IMR-90 (cell line): Measurements from ENCODE around the gene RNF225. TPM values are rescaled to one million over a fixed set of nuclear protein-coding genes. Genes with fewer than 3 reads are reported as not detected.
"Not testable (repeated sequence)": the region's sequence is repeated elsewhere in the genome, so short reads cannot be mapped to it uniquely, and the experiment has no call there.

ENCODE experiments used
- ATAC-seq: fragments of 200-7000 bp; cut with Tn5 transposase; 2 replicates; pipeline ENCODE4 v1.9.1; 2020; ENCODE audit warnings: low read depth, mild to moderate bottlenecking, moderate library complexity
- BruUV-seq: library from RNA; stranded (reverse); fragments of 400-500 nt; replicated peaks from 2 replicates; lab custom pipeline; 2021; lab: Mats Ljungman, UMichigan
- CTCF ChIA-PET: fragments of 300-600 bp; formaldehyde crosslinking; extraction: SDS; loops from one replicate; lab custom pipeline; 2021; ENCODE audit warnings: antibody characterized with exemption; lab: Yijun Ruan, JAX
- POLR2A ChIA-PET: fragments of 300-600 bp; sonication (Branson Sonifier 250); formaldehyde crosslinking; loops from one replicate; lab custom pipeline; 2022; ENCODE audit warnings: antibody characterized with exemption; ENCODE audit not compliant: unreplicated experiment; lab: Charles Lee
- DNase-seq: peaks from one replicate; pipeline ENCODE4 v3.0.0; 2013
- H2AFZ ChIP-seq: replicated peaks from 2 replicates; pipeline ENCODE3; 2013; ENCODE audit warnings: low read length, mild to moderate bottlenecking; ENCODE audit not compliant: poor library complexity
- H2AK5ac ChIP-seq: 2 replicates; pipeline ENCODE4 v1.6.1; 2013; ENCODE audit warnings: low read depth, low read length, inconsistent platforms
- H2AK9ac ChIP-seq: replicated peaks from 2 replicates; pipeline ENCODE3; 2013; ENCODE audit warnings: mild to moderate bottlenecking, low read depth, low read length, moderate library complexity; ENCODE audit not compliant: poor library complexity
- H2BK120ac ChIP-seq: 2 replicates; pipeline ENCODE4 v1.6.1; 2013; ENCODE audit warnings: low read depth, low read length, inconsistent platforms
- H2BK15ac ChIP-seq: 3 replicates; pipeline ENCODE4 v1.6.1; 2013; ENCODE audit warnings: low read depth, low read length, inconsistent platforms
- H2BK20ac ChIP-seq: 2 replicates; pipeline ENCODE4 v1.6.1; 2013; ENCODE audit warnings: low read depth, mild to moderate bottlenecking, inconsistent platforms, low read length, moderate library complexity
- H2BK5ac ChIP-seq: 2 replicates; pipeline ENCODE4 v1.6.1; 2013; ENCODE audit warnings: mild to moderate bottlenecking, low read depth, low read length, inconsistent platforms; ENCODE audit not compliant: poor library complexity, severe bottlenecking
- H3K14ac ChIP-seq: replicated peaks from 2 replicates; pipeline ENCODE4 v1.6.1; 2013; ENCODE audit warnings: low read depth, low read length, inconsistent platforms
- H3K18ac ChIP-seq: 2 replicates; pipeline ENCODE4 v1.6.1; 2013; ENCODE audit warnings: low read depth, low read length, control low read depth
- H3K23ac ChIP-seq: 2 replicates; pipeline ENCODE4 v1.6.1; 2013; ENCODE audit warnings: low read depth, low read length, inconsistent platforms
- H3K27ac ChIP-seq: 2 replicates; pipeline ENCODE4 v1.5.1; 2013; ENCODE audit warnings: mild to moderate bottlenecking, control low read depth, low read length; ENCODE audit not compliant: insufficient read depth
- H3K27me3 ChIP-seq: 2 replicates; pipeline ENCODE4 v1.6.1; 2013; ENCODE audit warnings: low read length; ENCODE audit not compliant: control insufficient read depth, insufficient read depth
- H3K36me3 ChIP-seq: 2 replicates; pipeline ENCODE4 v1.6.1; 2013; ENCODE audit warnings: low read length, mixed read lengths; ENCODE audit not compliant: control insufficient read depth, insufficient read depth
- H3K4ac ChIP-seq: 2 replicates; pipeline ENCODE4 v1.6.1; 2013; ENCODE audit warnings: low read depth, low read length, inconsistent platforms
- H3K4me1 ChIP-seq: 2 replicates; pipeline ENCODE4 v1.6.1; 2013; ENCODE audit warnings: low read length, mixed read lengths; ENCODE audit not compliant: control insufficient read depth, insufficient read depth
- H3K4me2 ChIP-seq: 2 replicates; pipeline ENCODE4 v1.6.1; 2013; ENCODE audit warnings: low read depth, mild to moderate bottlenecking, control low read depth, low read length, moderate library complexity
- H3K4me3 ChIP-seq: 2 replicates; pipeline ENCODE4 v1.5.1; 2013; ENCODE audit warnings: low read depth, mild to moderate bottlenecking, control low read depth, low read length, moderate library complexity; ENCODE audit not compliant: insufficient read depth
- H3K56ac ChIP-seq: 2 replicates; pipeline ENCODE4 v1.6.1; 2013; ENCODE audit warnings: low read length, inconsistent platforms; ENCODE audit not compliant: insufficient read depth; ENCODE audit errors: extremely low read depth
- H3K79me1 ChIP-seq, 2 experiments: 2 replicates each; pipeline ENCODE4 v1.6.1; 2013; ENCODE audit warnings: low read length in 2 of 2, inconsistent platforms in 1 of 2, low read depth in 1 of 2
- H3K9ac ChIP-seq: 2 replicates; pipeline ENCODE4 v1.6.1; 2013; ENCODE audit warnings: low read depth, low read length, control low read depth
- H3K9me1 ChIP-seq: 2 replicates; pipeline ENCODE4 v1.6.1; 2013; ENCODE audit warnings: low read length, inconsistent platforms; ENCODE audit not compliant: insufficient read depth
- H3K9me3 ChIP-seq: 2 replicates; pipeline ENCODE4 v1.6.1; 2013; ENCODE audit warnings: low read length; ENCODE audit not compliant: control insufficient read depth, insufficient read depth
- H4K20me1 ChIP-seq: 2 replicates; pipeline ENCODE4 v1.6.1; 2013; ENCODE audit warnings: low read length, inconsistent platforms; ENCODE audit not compliant: insufficient read depth
- H4K5ac ChIP-seq: 2 replicates; pipeline ENCODE4 v1.6.1; 2013; ENCODE audit warnings: mild to moderate bottlenecking, low read depth, low read length, control low read depth
- H4K8ac ChIP-seq, 2 experiments: 2 replicates each; pipeline ENCODE4 v1.6.1; 2013; ENCODE audit warnings: low read depth in 2 of 2, low read length in 2 of 2, control low read depth in 1 of 2, inconsistent platforms in 1 of 2
- H4K91ac ChIP-seq: 2 replicates; pipeline ENCODE4 v1.6.1; 2013; ENCODE audit warnings: low read depth, low read length, inconsistent platforms; ENCODE audit not compliant: insufficient read depth
- ELK1 ChIP-seq: fragments of 150-350 bp; IDR thresholded peaks from 2 replicates; pipeline ENCODE4 v1.6.1; 2016; ENCODE audit warnings: low read depth, mild to moderate bottlenecking, low read length, moderate library complexity, borderline replicate concordance
- MAZ ChIP-seq: IDR thresholded peaks from 2 replicates; pipeline ENCODE4 v1.6.1; 2012; ENCODE audit warnings: low read depth, mild to moderate bottlenecking, low read length, improper control_type of control experiment, moderate library complexity, borderline replicate concordance
- NFE2L2 ChIP-seq: fragments of 150-350 bp; IDR thresholded peaks from 2 replicates; pipeline ENCODE4 v1.6.1; 2016; ENCODE audit warnings: low read depth, mild to moderate bottlenecking, low read length
- SMC3 ChIP-seq: fragments of 150-350 bp; IDR thresholded peaks from 2 replicates; pipeline ENCODE4 v1.6.1; 2016; ENCODE audit warnings: low read depth, mild to moderate bottlenecking, antibody characterized with exemption, low read length, moderate library complexity
- WGBS, 2 experiments: methylation state at CpG; one replicate each; pipeline versions ENCODE4 v1.1.5 to v1.1.7; 2013; ENCODE audit warnings: missing lambda C conversion rate in 2 of 2; ENCODE audit not compliant: insufficient read length in 1 of 2; ENCODE audit errors: extremely low coverage in 2 of 2; 5-methylcytosine and 5-hydroxymethylcytosine counted together
- dilution Hi-C: fragments of 300-500 bp; cut with HindIII; formaldehyde crosslinking; loops from one replicate; pipeline ENCODE4 v1.14.3; 2018; ENCODE audit warnings: low sequenced_read_pairs; ENCODE audit not compliant: unreplicated experiment
- in situ Hi-C: fragments of 300-500 bp; cut with MboI; formaldehyde crosslinking; loops from 3 replicates; pipeline ENCODE4 v1.14.3; 2019; ENCODE audit warnings: low sequenced_read_pairs, inconsistent platforms, mixed read lengths
- intact Hi-C: fragments of 100-400 bp; cut with micrococcal nuclease; formaldehyde crosslinking; loops from 2 replicates; pipeline ENCODE4 v1.10.0; 2022
- polyA plus RNA-seq, 3 experiments: library from polyadenylated mRNA; depleted of rRNA; stranded (reverse); fragments of >200 nt; gene quantifications; 2 replicates each; pipeline ENCODE4 v1.2.3, GENCODE V29; 2012; ENCODE audit warnings: low replicate concordance in 1 of 3
- total RNA-seq: library from RNA; depleted of rRNA; stranded (reverse); fragments of >200 nt; gene quantifications from 2 replicates; pipeline ENCODE4 v1.2.3, GENCODE V29; 2012

The RNF225 gene
- total and polyA plus RNA-seq, 2 of the 4 experiments (the other 2 are of a cell fraction): 0.10 TPM; not detected in 1

- Histone ChIP-seq H3K23ac (no peak overlapping the region), H3K79me1 (peaks cover 17 to 36% of the 10 kb centered on the region in 2 experiments), H3K4me3 (peak overlapping the region; percentile 59), H3K14ac (peak overlapping the region; percentile 77; the same call in 1 of the 2 replicates), H3K36me3 (peaks cover 13% of the 10 kb centered on the region), H2BK5ac (peak overlapping the region; percentile 45), H2BK15ac (no peak overlapping the region), H3K9me3 (peaks cover 26% of the 10 kb centered on the region), H3K9ac (peak overlapping the region; percentile 46), H3K27ac (peak overlapping the region; percentile 53), H2AK5ac (peak overlapping the region; percentile 74), H2AFZ (peak overlapping the region; percentile 95), H3K4me2 (peak overlapping the region; percentile 70), H3K18ac (no peak overlapping the region), H3K4me1 (peaks cover 3% of the 10 kb centered on the region; the same call in 1 of the 2 replicates), H2AK9ac (peak overlapping the region; percentile 85), H4K20me1 (no peaks in the 10 kb centered on the region), H2BK120ac (no peak overlapping the region), H4K8ac (peak overlapping the region; percentile 36 to 95; a peak in 3 of 4 replicates), H3K56ac (no peak overlapping the region), H4K5ac (peak overlapping the region; percentile 83), H3K4ac (peak overlapping the region; percentile 77), H3K9me1 (no peaks in the 10 kb centered on the region), H2BK20ac (no peak overlapping the region), H4K91ac (peak overlapping the region; percentile 53; the same call in 1 of the 2 replicates), H3K27me3 (no peaks in the 10 kb centered on the region)
- CTCF ChIA-PET: no interaction called here
- POLR2A ChIA-PET: no interaction called here
- WGBS, 2 experiments: 14% methylated on average over 21 of the region's 31 CpGs; no CpG with 5 or more reads in 1 of the 2 experiments
- no TSS peak for BruUV-seq
- DNase-seq: no peak
- no peak for ATAC-seq
- TF ChIP-seq ELK1 (no peak), SMC3 (no peak), NFE2L2 (no peak), MAZ (no peak)
- in situ Hi-C loops (no loop called here), intact Hi-C loops (loop anchor here (2.0 kb wide), 1 partner anchor 32 kb away; the partner anchor contains the start of gene ZNF584), dilution Hi-C loops (no loop called here)
Observed at GRCh38 chr19:58440556-58440955, 45.1 kb downstream of the RNF225 start.

- H4K91ac ChIP-seq, H4K20me1 ChIP-seq, H2AK9ac ChIP-seq, H3K9ac ChIP-seq, H3K18ac ChIP-seq, H3K27ac ChIP-seq, POLR2A ChIA-PET, H2AFZ ChIP-seq, H3K4me1 ChIP-seq, BruUV-seq, H4K8ac ChIP-seq, DNase-seq, CTCF ChIA-PET, H3K27me3 ChIP-seq, ATAC-seq, H4K5ac ChIP-seq, H2BK120ac ChIP-seq, H3K23ac ChIP-seq, H3K36me3 ChIP-seq, H3K9me1 ChIP-seq, H3K4me2 ChIP-seq, dilution Hi-C loops, H3K4ac ChIP-seq, H2BK5ac ChIP-seq, H2AK5ac ChIP-seq, H2BK15ac ChIP-seq, H3K4me3 ChIP-seq, H3K14ac ChIP-seq, in situ Hi-C loops, H3K56ac ChIP-seq, H2BK20ac ChIP-seq, intact Hi-C loops: not testable (repeated sequence)
- 81% methylated on average over 5 of the region's 7 CpGs; no CpG with 5 or more reads in 1 of the 2 experiments for WGBS, 2 experiments
- Histone ChIP-seq H3K9me3 (peaks cover 10% of the 10 kb centered on the region), H3K79me1 (peaks cover 10 to 24% of the 10 kb centered on the region in 2 experiments)
Observed at GRCh38 chr19:58442986-58443385, 47.5 kb downstream of the RNF225 start.
